Stimulated activated CD8-positive, alpha-beta memory T cell treated with anti-CD3 and anti-CD28 coated beads, Interleukin-15, amount 100 ng/mL, for 4 hours (primary cell): ENCODE measurements around the gene PNMA8C.
"Not testable (repeated sequence)": the region's sequence is repeated elsewhere in the genome, so short reads cannot be mapped to it uniquely, and the experiment has no call there.

Experiments used
- DNase-seq, 2 donors: peaks; one replicate each; pipeline ENCODE4 v3.0.0-alpha.2; 2020; ENCODE audit warnings: low read depth in 2 of 2

The PNMA8C gene

DNA sequence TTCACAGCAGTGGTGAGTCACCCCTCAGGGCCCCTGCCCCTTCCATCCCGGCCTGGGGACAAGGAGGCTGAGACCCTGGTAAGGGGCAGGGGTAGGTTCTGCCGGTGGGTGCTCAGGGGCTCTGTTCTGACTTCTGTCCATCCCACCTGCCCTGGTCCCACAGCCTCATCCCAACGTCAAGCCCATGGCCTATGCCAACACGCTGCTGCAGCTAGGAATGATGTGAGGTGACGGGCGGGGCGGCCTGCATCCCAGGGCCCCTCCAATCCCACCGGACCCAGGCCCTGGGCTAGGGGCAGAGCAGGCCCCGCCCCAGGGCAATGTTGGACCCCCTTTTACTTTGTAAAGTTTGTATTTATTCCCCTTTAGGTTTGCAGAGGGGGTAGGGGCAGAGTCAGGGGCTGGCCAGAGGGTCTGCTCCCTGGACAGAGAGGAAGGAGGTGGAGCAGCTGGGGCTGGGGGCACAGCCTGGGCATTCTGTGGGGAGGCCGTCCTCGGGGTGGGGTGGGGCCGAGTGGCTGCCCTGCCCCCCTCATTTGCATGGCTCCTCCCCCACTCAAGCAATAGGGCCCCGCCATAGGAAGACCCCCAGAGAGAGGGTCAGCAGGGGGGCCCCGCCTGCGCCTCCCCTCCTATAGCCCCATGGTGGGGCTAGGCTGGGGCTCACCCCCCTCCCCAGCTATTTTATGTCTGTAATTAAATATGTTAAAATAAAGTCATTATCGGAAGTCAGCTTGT is 38.4 kb downstream of the PNMA8C start:
- no peak for DNase-seq

DNA sequence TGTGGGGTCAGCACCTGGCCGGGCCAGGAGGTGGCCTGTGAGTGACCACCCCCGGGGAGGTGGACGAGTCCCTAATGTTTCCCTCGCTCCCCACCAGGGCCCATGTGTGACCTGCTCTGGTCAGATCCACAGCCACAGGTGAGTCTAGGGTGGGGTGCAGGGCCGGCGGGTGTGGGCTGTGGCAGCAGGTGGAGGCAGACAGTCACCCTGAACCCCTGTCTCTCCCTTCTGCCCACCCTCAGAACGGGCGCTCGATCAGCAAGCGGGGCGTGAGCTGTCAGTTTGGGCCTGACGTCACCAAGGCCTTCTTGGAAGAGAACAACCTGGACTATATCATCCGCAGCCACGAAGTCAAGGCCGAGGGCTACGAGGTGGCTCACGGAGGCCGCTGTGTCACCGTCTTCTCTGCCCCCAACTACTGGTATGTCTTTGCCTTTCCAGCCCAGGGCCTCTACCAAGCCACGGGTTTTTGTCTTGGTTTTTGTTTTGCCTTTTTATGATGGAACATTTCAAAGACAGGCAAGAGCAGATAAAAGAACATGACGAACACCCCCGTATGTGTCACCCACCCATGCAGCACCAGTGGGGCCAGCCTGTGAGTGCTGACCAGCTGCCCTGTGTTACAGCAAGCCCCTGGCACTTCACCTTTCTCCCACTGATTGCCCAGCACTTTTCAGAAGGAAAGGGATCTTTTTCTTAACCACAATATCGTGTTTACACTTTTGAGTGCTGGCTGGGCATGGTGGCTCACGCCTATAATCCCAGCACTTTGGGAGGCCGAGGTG is 40.2 kb downstream of the PNMA8C start:
- DNase-seq: no peak

DNA sequence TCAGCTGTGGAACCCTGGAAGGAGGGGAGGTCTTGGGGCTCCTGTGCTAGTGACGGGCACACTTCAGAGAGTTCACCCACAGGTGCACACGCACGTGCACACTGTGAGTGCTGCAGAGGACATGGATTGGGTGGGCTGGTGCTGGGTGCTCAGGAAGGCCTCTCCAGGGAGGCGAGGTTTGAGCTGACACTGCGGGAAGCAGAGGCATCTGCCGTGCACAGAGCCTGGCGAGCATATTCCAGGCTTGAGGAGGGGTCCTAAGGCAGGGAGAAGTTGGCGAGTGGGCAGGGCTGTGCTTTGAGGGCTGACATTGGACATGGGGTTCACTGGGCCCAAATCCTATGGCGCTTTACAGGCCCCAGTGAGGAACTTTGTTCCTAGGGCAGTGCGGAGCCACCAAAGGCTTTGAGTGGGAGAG is 41.0 kb downstream of the PNMA8C start:
- DNase-seq: no peak

DNA sequence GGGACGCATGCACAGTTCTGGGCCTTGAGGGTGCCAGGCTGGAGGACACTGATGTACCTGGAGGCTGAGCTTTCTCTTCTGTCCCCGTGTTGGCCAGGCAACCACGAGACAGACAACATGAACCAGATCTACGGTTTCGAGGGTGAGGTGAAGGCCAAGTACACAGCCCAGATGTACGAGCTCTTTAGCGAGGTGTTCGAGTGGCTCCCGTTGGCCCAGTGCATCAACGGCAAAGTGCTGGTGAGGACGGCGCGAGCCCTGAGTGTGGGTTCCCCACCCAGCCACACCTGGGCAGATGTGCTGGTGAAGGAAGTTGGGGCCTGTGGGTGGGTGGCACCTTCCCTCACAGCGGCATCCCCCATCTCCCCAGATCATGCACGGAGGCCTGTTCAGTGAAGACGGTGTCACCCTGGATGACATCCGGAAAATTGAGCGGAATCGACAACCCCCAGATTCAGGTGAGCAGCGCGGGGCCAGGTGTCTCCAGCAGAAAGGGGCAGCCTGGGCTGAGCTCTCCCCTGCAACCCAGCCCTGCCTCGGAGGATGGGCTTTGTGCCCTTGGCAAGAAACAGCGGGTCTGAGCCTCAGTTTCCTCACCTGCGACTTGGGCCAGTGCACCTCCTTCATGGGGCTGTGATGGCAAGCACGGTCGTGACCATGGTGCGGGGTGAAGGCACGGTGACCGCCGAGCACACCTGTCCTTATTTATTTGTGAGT is 41.6 kb downstream of the PNMA8C start:
- DNase-seq: no peak

DNA sequence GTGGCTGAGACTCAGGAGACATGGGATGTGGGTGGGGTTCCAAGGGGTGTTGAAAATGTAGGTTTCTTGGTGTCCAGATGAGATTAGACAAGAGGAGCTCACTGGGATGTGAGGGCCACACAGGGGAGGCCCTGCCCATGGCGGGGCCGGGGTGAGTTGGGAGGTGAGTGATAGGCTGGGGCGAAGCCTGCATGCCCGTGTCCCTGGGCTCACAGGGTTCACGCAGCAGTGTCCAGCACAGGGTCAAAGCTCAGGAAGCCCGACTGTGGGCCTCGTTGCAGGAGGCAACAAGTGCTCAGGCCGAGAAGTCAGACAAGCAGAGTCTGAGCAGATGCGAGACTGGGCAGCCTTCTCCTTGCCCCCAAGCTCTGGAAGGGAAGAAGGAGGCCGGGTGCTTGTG is 42.6 kb downstream of the PNMA8C start:
- no peak for DNase-seq

DNA sequence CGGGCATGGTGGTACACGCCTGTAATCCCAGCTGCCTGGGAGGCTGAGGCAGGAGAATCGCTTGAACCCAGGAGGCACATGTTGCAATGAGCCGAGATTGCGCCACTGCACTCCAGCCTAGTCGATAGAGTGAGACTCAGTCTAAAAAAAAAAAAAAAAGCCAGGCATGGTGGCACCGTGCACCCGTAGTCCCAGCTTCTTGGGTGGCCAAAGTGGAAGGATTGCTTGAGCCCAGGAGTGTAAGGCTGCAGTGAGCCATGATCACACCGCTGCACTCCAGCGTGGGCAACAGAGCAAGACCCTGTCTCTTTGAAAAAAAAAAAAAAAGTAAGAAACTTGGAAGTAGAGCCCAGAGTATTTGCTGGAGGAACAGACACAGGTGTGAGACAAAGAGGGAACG is 43.1 kb downstream of the PNMA8C start:
- DNase-seq: no peak

DNA sequence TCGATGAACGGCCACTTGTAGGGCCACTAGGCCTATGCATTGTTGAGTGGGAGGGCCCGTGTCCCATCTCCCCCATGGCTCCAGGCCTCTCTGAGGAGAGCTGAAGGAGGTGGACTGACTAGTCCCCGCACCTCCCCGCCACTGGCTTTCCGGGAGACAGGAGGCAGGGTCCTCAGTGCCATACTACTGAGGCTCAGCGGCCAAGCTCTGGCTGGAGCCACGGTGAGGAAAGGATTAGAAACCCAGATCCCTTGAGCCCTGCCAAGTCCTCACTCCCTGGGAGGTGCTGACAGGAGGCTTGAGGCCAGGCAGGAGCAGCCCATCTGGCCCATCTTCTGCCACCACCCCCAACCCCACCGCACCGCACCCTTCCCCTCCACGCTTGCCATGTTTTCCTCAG is 44.3 kb downstream of the PNMA8C start:
- DNase-seq: no peak

DNA sequence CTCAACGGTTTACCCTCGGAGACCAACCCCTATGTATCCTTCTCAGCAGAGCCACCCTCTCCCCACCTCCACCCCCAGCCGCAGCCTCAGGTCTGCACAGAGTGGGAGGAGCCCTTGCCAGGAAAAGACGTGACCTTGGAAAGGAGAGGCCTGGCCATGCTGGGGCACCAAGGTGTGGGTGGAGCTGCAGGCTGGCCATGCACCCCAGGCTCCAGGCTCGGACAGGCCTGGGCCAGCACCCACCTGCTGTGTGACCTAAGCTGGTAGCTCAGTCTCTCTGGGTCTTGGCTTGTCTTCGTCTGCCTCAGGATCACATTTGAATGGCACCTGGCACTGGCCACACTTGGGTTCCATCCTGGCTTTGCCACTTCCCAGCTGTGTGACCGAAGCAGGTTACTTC is 44.9 kb downstream of the PNMA8C start:
- no peak for DNase-seq

DNA sequence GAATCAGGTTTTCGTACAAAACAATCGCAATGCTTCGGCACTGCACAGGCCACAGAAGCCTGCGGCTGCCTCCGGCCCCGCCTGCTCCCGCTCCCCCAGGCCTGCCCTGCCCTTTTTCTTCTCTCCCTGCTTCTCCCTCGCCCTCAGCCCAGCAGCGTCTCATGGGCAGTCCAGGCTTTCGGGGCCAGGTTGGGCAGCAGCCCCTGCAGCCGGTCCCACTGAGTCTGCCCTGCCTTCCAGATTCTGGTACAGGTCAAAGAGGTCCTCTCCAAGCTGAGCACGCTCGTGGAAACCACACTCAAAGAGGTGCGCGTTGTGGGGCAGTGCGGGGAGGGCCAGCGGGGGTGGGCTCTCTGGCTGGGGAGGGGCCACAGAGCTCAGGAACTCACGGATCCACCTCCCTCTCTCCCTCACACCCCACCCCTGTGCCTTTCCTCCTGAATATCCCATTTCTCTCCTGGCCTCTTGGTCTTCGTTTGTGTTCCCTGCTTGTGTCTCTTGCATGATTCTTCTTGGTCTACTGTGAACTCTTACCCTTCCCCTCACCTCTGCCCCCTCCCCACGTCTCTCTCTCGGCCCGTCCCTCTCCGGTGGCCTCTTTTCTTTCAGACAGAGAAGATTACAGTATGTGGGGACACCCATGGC is 45.4 kb downstream of the PNMA8C start:
- DNase-seq: no peak

DNA sequence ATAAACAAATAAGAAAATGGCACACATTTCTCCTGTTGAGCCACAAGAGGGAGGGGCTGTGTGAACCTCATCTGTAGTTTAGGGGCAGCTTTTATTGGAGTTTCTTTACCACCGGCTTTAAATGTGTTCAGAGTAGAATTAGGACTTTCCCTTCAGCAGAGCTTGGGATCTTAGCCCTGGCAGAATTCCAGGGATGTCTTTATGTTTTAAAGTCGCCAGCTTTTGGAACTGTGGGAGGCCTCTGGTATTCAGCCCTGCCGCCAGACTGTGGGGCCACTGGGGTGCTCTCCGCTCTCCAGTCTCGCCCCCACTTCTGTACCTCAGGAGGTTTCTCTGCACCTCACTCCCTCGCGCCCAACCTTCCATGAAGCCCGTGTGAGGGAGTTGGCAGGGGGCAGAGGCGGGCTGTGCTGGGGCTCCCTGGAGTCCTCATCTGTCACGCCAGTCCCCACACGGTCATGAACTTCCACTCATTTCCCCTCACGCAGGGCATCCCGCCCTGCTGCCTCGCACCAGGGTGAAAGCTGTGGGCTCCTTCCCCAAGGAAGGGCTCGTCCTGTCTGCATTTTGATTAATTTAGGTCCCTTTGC is 46.9 kb downstream of the PNMA8C start:
- no peak for DNase-seq

DNA sequence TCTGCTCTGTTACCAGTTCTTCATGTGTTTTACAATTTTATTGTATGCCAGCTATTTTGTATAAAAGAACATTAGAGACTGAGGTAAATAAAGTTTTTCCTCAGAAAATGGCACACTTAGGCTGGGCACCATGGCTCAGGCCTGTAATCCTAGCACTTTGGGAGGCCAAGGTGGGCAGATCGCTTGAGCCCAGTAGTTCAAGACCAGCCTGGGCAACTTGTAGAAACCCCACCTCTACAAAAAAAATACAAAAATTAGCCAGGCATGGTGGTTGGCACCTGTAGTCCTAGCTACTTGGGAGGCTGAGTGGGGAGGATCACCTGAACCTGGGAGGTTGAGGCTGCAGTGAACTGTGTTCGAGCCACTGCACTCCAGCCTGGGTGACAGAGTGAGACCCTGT is 47.4 kb downstream of the PNMA8C start:
- no peak for DNase-seq

DNA sequence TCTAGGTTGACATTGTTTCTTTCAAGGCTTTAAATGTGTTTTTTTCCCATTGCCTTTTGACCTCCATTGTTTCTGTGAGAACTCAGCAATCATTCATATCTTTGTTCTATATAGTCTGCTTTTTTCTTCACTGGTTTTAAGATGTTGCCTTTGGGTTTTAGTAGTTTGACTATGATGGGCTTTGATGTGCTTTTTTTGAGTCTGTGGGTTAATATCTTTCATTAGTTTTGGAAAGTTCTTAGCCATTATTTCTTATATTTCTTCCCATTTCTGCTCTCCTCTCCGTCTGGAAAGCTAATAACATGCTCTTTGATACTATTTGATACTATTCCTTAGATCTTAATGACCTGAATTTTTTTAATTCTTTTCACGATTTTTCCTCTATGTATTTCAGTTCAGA is 48.0 kb downstream of the PNMA8C start:
- DNase-seq: no peak

DNA sequence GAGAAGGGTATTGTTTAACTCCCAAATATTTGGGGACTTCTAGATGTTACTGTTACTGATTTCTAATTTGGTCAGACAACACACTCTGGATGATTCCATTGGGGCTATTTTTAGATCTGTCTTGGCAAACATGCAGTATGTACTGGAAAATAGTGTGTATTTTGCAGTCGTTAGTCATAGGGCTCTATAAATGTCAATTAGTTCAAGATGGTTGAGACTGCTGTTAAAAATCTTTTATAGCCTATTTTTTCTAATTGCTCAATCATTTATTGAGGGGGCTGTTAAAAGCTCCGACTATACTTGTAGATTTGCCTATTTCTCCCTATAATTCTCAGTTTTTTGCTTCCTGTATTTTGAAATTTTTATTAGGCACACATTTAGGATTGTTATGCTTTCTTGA is 50.5 kb downstream of the PNMA8C start:
- DNase-seq: no peak

DNA sequence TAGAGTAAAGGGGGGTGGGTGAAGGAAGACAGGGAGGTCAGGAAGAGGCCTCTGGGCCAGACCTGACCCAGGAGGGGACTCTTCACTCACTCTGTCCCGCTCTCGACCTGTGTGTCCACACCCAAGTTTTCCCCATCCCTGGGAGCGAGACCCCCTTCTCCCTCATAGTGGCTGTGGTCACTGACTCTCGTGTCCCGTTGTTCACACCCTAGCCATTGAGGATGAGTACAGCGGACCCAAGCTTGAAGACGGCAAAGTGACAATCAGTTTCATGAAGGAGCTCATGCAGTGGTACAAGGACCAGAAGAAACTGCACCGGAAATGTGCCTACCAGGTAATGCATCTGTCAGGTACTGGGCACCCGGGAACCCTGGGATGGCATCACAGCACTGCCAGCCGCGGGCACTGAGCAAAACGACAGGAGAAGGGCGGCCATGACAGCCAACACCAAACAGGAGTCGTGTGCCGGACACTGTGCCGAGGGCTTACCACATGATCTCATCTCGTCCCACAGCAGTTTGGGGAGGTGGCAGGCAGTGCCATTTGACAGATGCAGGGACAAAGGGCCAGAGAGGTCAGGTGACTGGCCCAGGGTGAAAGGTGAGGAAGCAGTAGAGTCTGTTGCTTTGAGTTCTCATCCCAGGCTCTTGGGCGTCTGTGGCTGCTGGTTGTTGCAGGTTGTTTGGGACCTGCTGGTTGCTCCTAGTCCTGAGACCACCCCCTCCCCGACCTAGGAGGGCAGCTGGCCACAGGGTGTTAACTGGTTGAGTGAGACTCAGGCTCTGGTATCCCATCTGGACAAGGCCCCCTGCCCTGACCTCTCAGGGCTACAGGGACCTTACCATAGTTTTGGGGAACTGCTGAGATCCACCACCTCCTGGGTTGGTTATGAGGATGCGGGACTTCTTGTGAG is 52.2 kb downstream of the PNMA8C start:
- no peak for DNase-seq

DNA sequence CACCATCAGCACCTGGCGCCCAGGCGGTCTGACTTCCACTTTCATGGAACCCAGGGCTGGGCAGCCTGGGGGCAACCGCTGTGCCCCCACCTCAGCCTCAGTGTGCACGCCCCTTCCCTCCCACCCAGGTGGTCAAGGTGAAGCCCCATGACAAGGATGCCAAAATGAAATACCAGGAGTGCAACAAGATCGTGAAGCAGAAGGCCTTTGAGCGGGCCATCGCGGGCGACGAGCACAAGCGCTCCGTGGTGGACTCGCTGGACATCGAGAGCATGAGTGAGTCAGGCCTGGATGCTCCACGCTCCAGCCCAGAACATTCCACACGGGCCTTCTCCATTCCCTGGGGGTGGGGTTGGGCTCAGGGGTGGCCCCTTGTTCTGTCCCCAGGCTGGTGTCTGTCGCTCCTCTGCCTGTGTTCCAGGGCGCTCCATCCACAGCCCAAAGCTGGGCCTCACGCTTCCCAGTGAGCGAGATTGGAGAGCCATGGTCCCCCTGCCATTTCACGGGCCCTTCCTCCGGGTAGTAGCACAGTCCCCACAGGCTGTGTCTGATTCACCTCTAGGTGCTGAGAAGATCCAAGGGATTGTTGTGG is 53.2 kb downstream of the PNMA8C start:
- not testable (repeated sequence) for DNase-seq
